Measurements from ENCODE around the gene ARFGAP3.
A peak's percentile ranks its signal among the peaks of the same experiment; 100 is the strongest.

The ARFGAP3 gene

GRCh38 chr22:42820045-42820763, 36.9 kb downstream of the ARFGAP3 start:
- TF ChIP-seq CTCF (IDR thresholded peaks at IDR 0.05; ENCODE audit: low read depth, low read length), result peak; percentile 59
- in situ Hi-C loops (cut with HindIII; ENCODE audit: low sequenced_read_pairs), result no loop called here
- peak; percentile 78 for DNase-seq (ENCODE audit: low read depth, low spot score)
- H3K4me3 ChIP-seq (ENCODE audit: low read depth, low read length), result no peak overlapping the region

- TF ChIP-seq CTCF (IDR thresholded peaks at IDR 0.05; ENCODE audit: low read depth, low read length), result no peak
Observed at GRCh38 chr22:42819412-42820044, 37.5 kb downstream of the ARFGAP3 start.

GRCh38 chr22:42817556-42817955, 39.5 kb downstream of the ARFGAP3 start:
- no peak overlapping the region for H3K4me3 ChIP-seq (ENCODE audit: low read depth, low read length)
- no peak for DNase-seq (ENCODE audit: low read depth, low spot score)
- no peak for TF ChIP-seq CTCF (IDR thresholded peaks at IDR 0.05; ENCODE audit: low read depth, low read length)
- in situ Hi-C loops (cut with HindIII; ENCODE audit: low sequenced_read_pairs), result no loop called here

More at GRCh38 chr22:42819412-42820044, 37.5 kb downstream of the ARFGAP3 start:
- DNase-seq (ENCODE audit: low read depth, low spot score), result no peak
- in situ Hi-C loops (cut with HindIII; ENCODE audit: low sequenced_read_pairs), result no loop called here
- H3K4me3 ChIP-seq (ENCODE audit: low read depth, low read length), result no peak overlapping the region

- H3K4me3 ChIP-seq (ENCODE audit: low read depth, low read length), result no peak overlapping the region
- in situ Hi-C loops (cut with HindIII; ENCODE audit: low sequenced_read_pairs), result no loop called here
- no peak for DNase-seq (ENCODE audit: low read depth, low spot score)
- TF ChIP-seq CTCF (IDR thresholded peaks at IDR 0.05; ENCODE audit: low read depth, low read length), result no peak
Observed at GRCh38 chr22:42816336-42816735, 40.7 kb downstream of the ARFGAP3 start.

GRCh38 chr22:42814616-42815015, 42.5 kb downstream of the ARFGAP3 start:
- no peak for TF ChIP-seq CTCF (IDR thresholded peaks at IDR 0.05; ENCODE audit: low read depth, low read length)
- in situ Hi-C loops (cut with HindIII; ENCODE audit: low sequenced_read_pairs), result no loop called here
- no peak for DNase-seq (ENCODE audit: low read depth, low spot score)
- no peak overlapping the region for H3K4me3 ChIP-seq (ENCODE audit: low read depth, low read length)

- no peak for TF ChIP-seq CTCF (IDR thresholded peaks at IDR 0.05; ENCODE audit: low read depth, low read length)
- H3K4me3 ChIP-seq (ENCODE audit: low read depth, low read length), result no peak overlapping the region
- DNase-seq (ENCODE audit: low read depth, low spot score), result no peak
- in situ Hi-C loops (cut with HindIII; ENCODE audit: low sequenced_read_pairs), result no loop called here
Observed at GRCh38 chr22:42814215-42814614, 42.9 kb downstream of the ARFGAP3 start.
